Esophagus mucosa (tissue), 1 donor: ENCODE results near the gene CFAP44. TPM values are rescaled to one million over a fixed set of nuclear protein-coding genes. Genes with fewer than 3 reads are reported as not detected.

Experiments
- total RNA-seq: library from RNA; stranded (reverse); gene quantifications from one replicate; pipeline ENCODE4 v1.2.4, GENCODE V29; 2023
- donor health status: DM: yes; HTN: yes; CAD: no.

CFAP44 gene
- total RNA-seq, 1 donor from 2014 or later: 2.9 TPM

Other genes with a start within 250 kb of the CFAP44 start
- gene BOC, start 229.9 kb downstream of the CFAP44 start, total RNA-seq: 19.8 TPM
- gene SPICE1, start 73.7 kb upstream of the CFAP44 start, total RNA-seq: 8.0 TPM
- gene SIDT1, start 91.1 kb upstream of the CFAP44 start, total RNA-seq: 1.5 TPM